KMS-11 (cell line): Measurements from ENCODE around the gene CDH1.

Experiments used
- H2AFZ ChIP-seq: fragments of 200-600 bp; sonication (generic); 2 replicates; pipeline ENCODE4 v1.6.1; 2016; ENCODE audit warnings: antibody characterized with exemption, mixed run types, low read depth
- H3K27ac ChIP-seq: fragments of 200-600 bp; sonication (generic); 2 replicates; pipeline ENCODE4 v1.6.1; 2016; ENCODE audit warnings: mild to moderate bottlenecking, mixed run types
- H3K27me3 ChIP-seq: fragments of 200-600 bp; sonication (generic); 2 replicates; pipeline ENCODE4 v1.6.1; 2017; ENCODE audit warnings: mild to moderate bottlenecking, low read depth, mixed run types, moderate library complexity; ENCODE audit not compliant: insufficient read depth
- H3K36me3 ChIP-seq: fragments of 200-600 bp; sonication (generic); 2 replicates; pipeline ENCODE4 v1.6.1; 2017; ENCODE audit warnings: mild to moderate bottlenecking, mixed run types; ENCODE audit not compliant: insufficient read depth
- H3K4me1 ChIP-seq: fragments of 200-600 bp; sonication (generic); 2 replicates; pipeline ENCODE4 v1.6.1; 2016; ENCODE audit warnings: mild to moderate bottlenecking, low read depth, mixed run types; ENCODE audit not compliant: poor library complexity, severe bottlenecking
- H3K4me2 ChIP-seq: fragments of 200-600 bp; sonication (generic); 2 replicates; pipeline ENCODE4 v1.7.0; 2016; ENCODE audit warnings: mild to moderate bottlenecking, mixed run types
- H3K4me3 ChIP-seq: fragments of 200-600 bp; sonication (generic); IDR thresholded peaks from 2 replicates; pipeline ENCODE4 v1.6.1; 2017; ENCODE audit warnings: low read depth, low read length, mixed read lengths; ENCODE audit not compliant: insufficient read depth
- H3K79me2 ChIP-seq: fragments of 200-600 bp; sonication (generic); 2 replicates; pipeline ENCODE4 v1.6.1; 2016; ENCODE audit warnings: low read depth, mixed run types; ENCODE audit not compliant: insufficient read depth
- H3K9ac ChIP-seq: fragments of 200-600 bp; sonication (generic); 2 replicates; pipeline ENCODE4 v1.6.1; 2016; ENCODE audit warnings: mild to moderate bottlenecking, mixed run types
- H4K20me1 ChIP-seq: fragments of 200-600 bp; sonication (generic); 2 replicates; pipeline ENCODE4 v1.6.1; 2016; ENCODE audit warnings: mild to moderate bottlenecking, mixed run types; ENCODE audit not compliant: insufficient read depth
- CTCF ChIP-seq: fragments of 200-600 bp; sonication (generic); conservative IDR thresholded peaks from 2 replicates; pipeline ENCODE4 v1.6.1; 2017; ENCODE audit warnings: low read depth, mild to moderate bottlenecking, antibody characterized with exemption, low read length, moderate library complexity, mixed read lengths

CDH1 gene

GRCh38 chr16:68750193-68750695 is 13.2 kb downstream of the CDH1 start:
- Histone ChIP-seq H3K79me2 (no peaks in the 10 kb centered on the region), H3K4me1 (peaks cover 40% of the 10 kb centered on the region), H3K27ac (no peak overlapping the region)

GRCh38 chr16:68751160-68751559 is 14.1 kb downstream of the CDH1 start:
- H3K27ac ChIP-seq: no peak overlapping the region
- no peak overlapping the region for H2AFZ ChIP-seq
- H4K20me1 ChIP-seq: no peaks in the 10 kb centered on the region
- H3K36me3 ChIP-seq: no peaks in the 10 kb centered on the region
- H3K27me3 ChIP-seq: no peaks in the 10 kb centered on the region
- H3K9ac ChIP-seq: no peak overlapping the region
- TF ChIP-seq CTCF: no peak
- H3K4me1 ChIP-seq: peaks cover 49% of the 10 kb centered on the region
- H3K4me3 ChIP-seq: no peak overlapping the region
- H3K4me2 ChIP-seq: no peak overlapping the region
- no peaks in the 10 kb centered on the region for H3K79me2 ChIP-seq

More at GRCh38 chr16:68750193-68750695, 13.2 kb downstream of the CDH1 start:
- TF ChIP-seq CTCF: no peak
- Histone ChIP-seq H4K20me1 (no peaks in the 10 kb centered on the region), H3K27me3 (no peaks in the 10 kb centered on the region), H3K4me3 (no peak overlapping the region), H3K4me2 (no peak overlapping the region), H3K9ac (no peak overlapping the region), H2AFZ (no peak overlapping the region), H3K36me3 (no peaks in the 10 kb centered on the region)

GRCh38 chr16:68752602-68753001 is 15.5 kb downstream of the CDH1 start:
- no peaks in the 10 kb centered on the region for H3K36me3 ChIP-seq
- no peak overlapping the region for H3K4me3 ChIP-seq
- H3K9ac ChIP-seq: no peak overlapping the region; the same call in 1 of the 2 replicates
- H3K79me2 ChIP-seq: no peaks in the 10 kb centered on the region
- peaks cover 63% of the 10 kb centered on the region for H3K4me1 ChIP-seq
- H4K20me1 ChIP-seq: no peaks in the 10 kb centered on the region
- H2AFZ ChIP-seq: peak overlapping the region; percentile 27; the same call in 1 of the 2 replicates
- TF ChIP-seq CTCF: no peak
- H3K27me3 ChIP-seq: no peaks in the 10 kb centered on the region
- peak overlapping the region; percentile 57 for H3K27ac ChIP-seq
- H3K4me2 ChIP-seq: peak overlapping the region; percentile 41

- H3K4me2 ChIP-seq: no peak overlapping the region
- no peak overlapping the region for H3K4me3 ChIP-seq
- no peaks in the 10 kb centered on the region for H3K27me3 ChIP-seq
- no peaks in the 10 kb centered on the region for H3K79me2 ChIP-seq
- no peak overlapping the region for H3K9ac ChIP-seq
- no peaks in the 10 kb centered on the region for H4K20me1 ChIP-seq
- H3K27ac ChIP-seq: no peak overlapping the region
- no peaks in the 10 kb centered on the region for H3K36me3 ChIP-seq
- H2AFZ ChIP-seq: no peak overlapping the region
- peaks cover 80% of the 10 kb centered on the region for H3K4me1 ChIP-seq
- no peak for TF ChIP-seq CTCF
Observed at GRCh38 chr16:68754084-68754792, 17.1 kb downstream of the CDH1 start.
